Measurements from ENCODE around the gene MGAT4A.

MGAT4A gene

GRCh38 chr2:98578231-98578630, 152.7 kb downstream of the MGAT4A start:
- no peak for TF ChIP-seq CTCF (IDR thresholded peaks at IDR 0.05; ENCODE audit: insufficient read depth, low read length, poor library complexity, severe bottlenecking)
- peaks cover 33% of the 10 kb centered on the region for H3K36me3 ChIP-seq (ENCODE audit: control insufficient read depth, insufficient read depth, low read length)

GRCh38 chr2:98577313-98577712, 153.6 kb downstream of the MGAT4A start:
- Histone ChIP-seq H3K4me3 (replicated peaks; ENCODE audit: low read depth, low read length) (no peak overlapping the region), H3K36me3 (ENCODE audit: control insufficient read depth, insufficient read depth, low read length) (peaks cover 31% of the 10 kb centered on the region), H3K27me3 (replicated peaks; ENCODE audit: control insufficient read depth, insufficient read depth, low read length) (no peaks in the 10 kb centered on the region)
- no peak for TF ChIP-seq CTCF (IDR thresholded peaks at IDR 0.05; ENCODE audit: insufficient read depth, low read length, poor library complexity, severe bottlenecking)
- DNase-seq (ENCODE audit: extremely low read depth, insufficient read length), result no peak

More at GRCh38 chr2:98578231-98578630, 152.7 kb downstream of the MGAT4A start:
- DNase-seq (ENCODE audit: extremely low read depth, insufficient read length), result no peak
- Histone ChIP-seq H3K27me3 (replicated peaks; ENCODE audit: control insufficient read depth, insufficient read depth, low read length) (no peaks in the 10 kb centered on the region), H3K4me3 (replicated peaks; ENCODE audit: low read depth, low read length) (no peak overlapping the region)

GRCh38 chr2:98576666-98577312, 154.1 kb downstream of the MGAT4A start:
- Histone ChIP-seq H3K4me3 (replicated peaks; ENCODE audit: low read depth, low read length) (no peak overlapping the region), H3K27me3 (replicated peaks; ENCODE audit: control insufficient read depth, insufficient read depth, low read length) (no peaks in the 10 kb centered on the region), H3K36me3 (ENCODE audit: control insufficient read depth, insufficient read depth, low read length) (peaks cover 31% of the 10 kb centered on the region)
- no peak for TF ChIP-seq CTCF (IDR thresholded peaks at IDR 0.05; ENCODE audit: insufficient read depth, low read length, poor library complexity, severe bottlenecking)
- DNase-seq (ENCODE audit: extremely low read depth, insufficient read length), result no peak

GRCh38 chr2:98573426-98573825, 157.5 kb downstream of the MGAT4A start:
- peaks cover 51% of the 10 kb centered on the region for H3K36me3 ChIP-seq (ENCODE audit: control insufficient read depth, insufficient read depth, low read length)
- H3K27me3 ChIP-seq (replicated peaks; ENCODE audit: control insufficient read depth, insufficient read depth, low read length), result no peaks in the 10 kb centered on the region
- DNase-seq (ENCODE audit: extremely low read depth, insufficient read length), result no peak
- H3K4me3 ChIP-seq (replicated peaks; ENCODE audit: low read depth, low read length), result no peak overlapping the region
- TF ChIP-seq CTCF (IDR thresholded peaks at IDR 0.05; ENCODE audit: insufficient read depth, low read length, poor library complexity, severe bottlenecking), result no peak

- no peak overlapping the region for H3K4me3 ChIP-seq (replicated peaks; ENCODE audit: low read depth, low read length)
- DNase-seq (ENCODE audit: extremely low read depth, insufficient read length), result no peak
- H3K36me3 ChIP-seq (ENCODE audit: control insufficient read depth, insufficient read depth, low read length), result peaks cover 56% of the 10 kb centered on the region
- no peaks in the 10 kb centered on the region for H3K27me3 ChIP-seq (replicated peaks; ENCODE audit: control insufficient read depth, insufficient read depth, low read length)
- TF ChIP-seq CTCF (IDR thresholded peaks at IDR 0.05; ENCODE audit: insufficient read depth, low read length, poor library complexity, severe bottlenecking), result no peak
These were observed 158.3 kb downstream of the MGAT4A start for GRCh38 chr2:98572676-98573075.

GRCh38 chr2:98572211-98572610, 158.7 kb downstream of the MGAT4A start:
- no peaks in the 10 kb centered on the region for H3K27me3 ChIP-seq (replicated peaks; ENCODE audit: control insufficient read depth, insufficient read depth, low read length)
- TF ChIP-seq CTCF (IDR thresholded peaks at IDR 0.05; ENCODE audit: insufficient read depth, low read length, poor library complexity, severe bottlenecking), result no peak
- no peak for DNase-seq (ENCODE audit: extremely low read depth, insufficient read length)
- no peak overlapping the region for H3K4me3 ChIP-seq (replicated peaks; ENCODE audit: low read depth, low read length)
- peaks cover 54% of the 10 kb centered on the region for H3K36me3 ChIP-seq (ENCODE audit: control insufficient read depth, insufficient read depth, low read length)
